Measurements from ENCODE around the gene CSMD2.

CSMD2 gene

GRCh38 chr1:33768106-33768505 lies 396.9 kb downstream of the CSMD2 start:
- Histone ChIP-seq H3K9me3 (replicated peaks; ENCODE audit: insufficient read depth, low read length) (no peaks in the 10 kb centered on the region), H3K4me2 (ENCODE audit: low read depth, low read length) (no peak overlapping the region), H3K9me2 (replicated peaks; ENCODE audit: insufficient read depth, low read length) (no peaks in the 10 kb centered on the region), H3K79me2 (ENCODE audit: low read length) (no peaks in the 10 kb centered on the region), H3K27me3 (replicated peaks; ENCODE audit: insufficient read depth, low read length) (peaks cover 25% of the 10 kb centered on the region), H4K20me1 (ENCODE audit: insufficient read depth, low read length) (no peaks in the 10 kb centered on the region), H3K4me1 (ENCODE audit: low read length) (no peaks in the 10 kb centered on the region), H3F3A (ENCODE audit: insufficient read depth, low read length) (no peaks in the 10 kb centered on the region), H3K9ac (ENCODE audit: low read length) (no peak overlapping the region), H3K4me3 (ENCODE audit: low read length) (no peak overlapping the region), H3K27ac (ENCODE audit: low read length) (no peak overlapping the region), H3K36me3 (replicated peaks; ENCODE audit: insufficient read depth, low read length) (no peaks in the 10 kb centered on the region), H2AFZ (ENCODE audit: low read length) (no peak overlapping the region)
- TF ChIP-seq EZH2phosphoT487 (IDR thresholded peaks at IDR 0.05; ENCODE audit: low read length), result no peak
- no peak for DNase-seq

- no peaks in the 10 kb centered on the region for H4K20me1 ChIP-seq (ENCODE audit: insufficient read depth, low read length)
- no peak overlapping the region for H3K9ac ChIP-seq (ENCODE audit: low read length)
- no peaks in the 10 kb centered on the region for H3F3A ChIP-seq (ENCODE audit: insufficient read depth, low read length)
- no peak for TF ChIP-seq EZH2 (optimal IDR thresholded peaks at IDR 0.05; ENCODE audit: low read depth, low read length)
- no peak for TF ChIP-seq CTCF (IDR thresholded peaks at IDR 0.05; ENCODE audit: low read length)
- TF ChIP-seq EZH2phosphoT487 (IDR thresholded peaks at IDR 0.05; ENCODE audit: low read length), result no peak
- no peak overlapping the region for H2AFZ ChIP-seq (ENCODE audit: low read length)
- H3K4me1 ChIP-seq (ENCODE audit: low read length), result no peaks in the 10 kb centered on the region
- no peak for DNase-seq
- no peak overlapping the region for H3K27ac ChIP-seq (ENCODE audit: low read length)
- H3K79me2 ChIP-seq (ENCODE audit: low read length), result no peaks in the 10 kb centered on the region
- H3K9me3 ChIP-seq (replicated peaks; ENCODE audit: insufficient read depth, low read length), result no peaks in the 10 kb centered on the region
- no peak overlapping the region for H3K4me2 ChIP-seq (ENCODE audit: low read depth, low read length)
- peaks cover 15% of the 10 kb centered on the region for H3K27me3 ChIP-seq (replicated peaks; ENCODE audit: insufficient read depth, low read length)
- H3K4me3 ChIP-seq (ENCODE audit: low read length), result no peak overlapping the region
- H3K9me2 ChIP-seq (replicated peaks; ENCODE audit: insufficient read depth, low read length), result no peaks in the 10 kb centered on the region
- H3K36me3 ChIP-seq (replicated peaks; ENCODE audit: insufficient read depth, low read length), result no peaks in the 10 kb centered on the region
Observed at GRCh38 chr1:33764149-33764548, 400.9 kb downstream of the CSMD2 start.

DNA sequence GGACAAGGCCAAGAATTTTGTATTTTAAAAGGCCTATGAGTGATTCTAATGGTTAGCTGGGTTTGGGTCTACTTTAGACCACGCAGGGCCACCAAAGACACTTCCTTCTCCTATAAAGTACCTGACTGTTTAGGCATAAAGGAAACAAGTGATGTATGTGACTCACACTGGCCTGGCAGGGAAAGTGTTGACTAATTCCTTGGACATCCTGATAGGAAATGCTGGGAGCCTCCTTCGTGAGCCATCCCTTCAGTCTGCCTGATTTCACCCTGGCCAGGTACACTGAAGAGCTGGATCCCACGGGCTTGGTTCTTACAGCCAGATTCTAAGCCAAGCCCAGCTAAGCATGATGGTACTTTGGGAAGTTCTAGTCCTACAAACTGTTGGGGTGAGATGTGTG lies 401.6 kb downstream of the CSMD2 start:
- no peak overlapping the region for H3K27ac ChIP-seq (ENCODE audit: low read length)
- no peaks in the 10 kb centered on the region for H3K4me1 ChIP-seq (ENCODE audit: low read length)
- no peaks in the 10 kb centered on the region for H3K9me3 ChIP-seq (replicated peaks; ENCODE audit: insufficient read depth, low read length)
- peaks cover 11% of the 10 kb centered on the region for H3K27me3 ChIP-seq (replicated peaks; ENCODE audit: insufficient read depth, low read length)
- H2AFZ ChIP-seq (ENCODE audit: low read length), result no peak overlapping the region
- no peak for TF ChIP-seq EZH2phosphoT487 (IDR thresholded peaks at IDR 0.05; ENCODE audit: low read length)
- TF ChIP-seq EZH2 (optimal IDR thresholded peaks at IDR 0.05; ENCODE audit: low read depth, low read length), result no peak
- no peaks in the 10 kb centered on the region for H3K36me3 ChIP-seq (replicated peaks; ENCODE audit: insufficient read depth, low read length)
- H3K4me3 ChIP-seq (ENCODE audit: low read length), result no peak overlapping the region
- no peaks in the 10 kb centered on the region for H3F3A ChIP-seq (ENCODE audit: insufficient read depth, low read length)
- no peak overlapping the region for H3K9ac ChIP-seq (ENCODE audit: low read length)
- no peaks in the 10 kb centered on the region for H3K9me2 ChIP-seq (replicated peaks; ENCODE audit: insufficient read depth, low read length)
- no peak for DNase-seq
- no peaks in the 10 kb centered on the region for H4K20me1 ChIP-seq (ENCODE audit: insufficient read depth, low read length)
- no peaks in the 10 kb centered on the region for H3K79me2 ChIP-seq (ENCODE audit: low read length)
- H3K4me2 ChIP-seq (ENCODE audit: low read depth, low read length), result no peak overlapping the region

DNA sequence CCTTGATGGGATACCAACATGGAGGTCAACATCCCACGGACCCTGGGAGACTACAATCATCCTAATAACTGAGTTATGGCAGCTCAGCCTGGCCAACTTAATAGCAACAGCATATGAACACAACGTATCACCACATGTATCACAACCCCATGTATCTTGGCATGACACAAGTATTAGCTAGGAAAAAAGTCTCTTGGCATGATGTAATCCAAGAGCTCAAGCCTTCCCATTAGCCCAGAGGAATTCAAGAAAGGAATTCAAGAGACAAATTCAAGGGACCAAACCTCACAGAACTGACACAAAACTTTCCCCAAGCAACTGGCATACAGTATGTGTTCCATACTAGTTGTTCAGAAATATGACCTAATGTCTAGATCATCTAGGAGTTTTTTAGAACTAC lies 402.1 kb downstream of the CSMD2 start:
- Histone ChIP-seq H3K4me2 (ENCODE audit: low read depth, low read length) (no peak overlapping the region), H3K9ac (ENCODE audit: low read length) (no peak overlapping the region), H3K36me3 (replicated peaks; ENCODE audit: insufficient read depth, low read length) (no peaks in the 10 kb centered on the region), H3K4me3 (ENCODE audit: low read length) (no peak overlapping the region), H3K79me2 (ENCODE audit: low read length) (no peaks in the 10 kb centered on the region), H4K20me1 (ENCODE audit: insufficient read depth, low read length) (no peaks in the 10 kb centered on the region), H3K4me1 (ENCODE audit: low read length) (no peaks in the 10 kb centered on the region), H3K9me3 (replicated peaks; ENCODE audit: insufficient read depth, low read length) (no peaks in the 10 kb centered on the region), H3K27ac (ENCODE audit: low read length) (no peak overlapping the region), H3F3A (ENCODE audit: insufficient read depth, low read length) (no peaks in the 10 kb centered on the region), H3K9me2 (replicated peaks; ENCODE audit: insufficient read depth, low read length) (no peaks in the 10 kb centered on the region), H3K27me3 (replicated peaks; ENCODE audit: insufficient read depth, low read length) (peaks cover 9% of the 10 kb centered on the region), H2AFZ (ENCODE audit: low read length) (no peak overlapping the region)
- no peak for TF ChIP-seq EZH2 (optimal IDR thresholded peaks at IDR 0.05; ENCODE audit: low read depth, low read length)
- no peak for TF ChIP-seq CTCF (IDR thresholded peaks at IDR 0.05; ENCODE audit: low read length)
- no peak for TF ChIP-seq EZH2phosphoT487 (IDR thresholded peaks at IDR 0.05; ENCODE audit: low read length)
- DNase-seq, result no peak

Data from MM.1S (cell line).